Measurements from ENCODE around the gene GNPNAT1.
A peak's percentile ranks its signal among the peaks of the same experiment; 100 is the strongest.

GNPNAT1 gene

DNA sequence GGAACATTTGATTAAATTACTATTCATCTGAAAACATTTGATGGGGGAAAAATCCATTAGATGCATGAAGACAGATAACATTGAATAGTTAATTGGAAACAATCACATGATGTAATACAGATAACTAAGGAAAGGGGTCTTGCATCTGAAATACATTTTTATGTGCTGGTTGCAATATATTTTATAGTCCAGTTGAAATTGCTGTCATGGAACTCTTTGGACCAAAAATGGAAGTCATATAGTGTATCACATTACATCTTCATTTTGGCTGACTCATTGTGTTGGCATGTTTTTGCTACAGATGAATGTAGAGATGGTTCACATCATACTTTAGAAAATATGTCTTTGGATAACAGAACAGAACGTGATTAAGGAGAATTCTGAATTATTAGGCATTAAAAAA is 43.0 kb upstream of the GNPNAT1 start:
- H3K36me3 Mint-ChIP-seq (ENCODE audit: low read depth) = no peaks in the 10 kb centered on the region
- peak overlapping the region; percentile 70 to 95 (median 82) for H3K27ac Mint-ChIP-seq
- H3K4me3 Mint-ChIP-seq = no peak overlapping the region
- H3K9me3 Mint-ChIP-seq = no peaks in the 10 kb centered on the region
- TF ChIP-seq, protein P1, sequence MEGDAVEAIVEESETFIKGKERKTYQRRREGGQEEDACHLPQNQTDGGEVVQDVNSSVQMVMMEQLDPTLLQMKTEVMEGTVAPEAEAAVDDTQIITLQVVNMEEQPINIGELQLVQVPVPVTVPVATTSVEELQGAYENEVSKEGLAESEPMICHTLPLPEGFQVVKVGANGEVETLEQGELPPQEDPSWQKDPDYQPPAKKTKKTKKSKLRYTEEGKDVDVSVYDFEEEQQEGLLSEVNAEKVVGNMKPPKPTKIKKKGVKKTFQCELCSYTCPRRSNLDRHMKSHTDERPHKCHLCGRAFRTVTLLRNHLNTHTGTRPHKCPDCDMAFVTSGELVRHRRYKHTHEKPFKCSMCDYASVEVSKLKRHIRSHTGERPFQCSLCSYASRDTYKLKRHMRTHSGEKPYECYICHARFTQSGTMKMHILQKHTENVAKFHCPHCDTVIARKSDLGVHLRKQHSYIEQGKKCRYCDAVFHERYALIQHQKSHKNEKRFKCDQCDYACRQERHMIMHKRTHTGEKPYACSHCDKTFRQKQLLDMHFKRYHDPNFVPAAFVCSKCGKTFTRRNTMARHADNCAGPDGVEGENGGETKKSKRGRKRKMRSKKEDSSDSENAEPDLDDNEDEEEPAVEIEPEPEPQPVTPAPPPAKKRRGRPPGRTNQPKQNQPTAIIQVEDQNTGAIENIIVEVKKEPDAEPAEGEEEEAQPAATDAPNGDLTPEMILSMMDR (IDR thresholded peaks at IDR 0.05; ENCODE audit: unreplicated experiment in 3 of 3) = no peak
- H3K4me1 Mint-ChIP-seq = peaks cover 31% of the 10 kb centered on the region
- H3K27me3 Mint-ChIP-seq (ENCODE audit: low read depth) = no peaks in the 10 kb centered on the region

DNA sequence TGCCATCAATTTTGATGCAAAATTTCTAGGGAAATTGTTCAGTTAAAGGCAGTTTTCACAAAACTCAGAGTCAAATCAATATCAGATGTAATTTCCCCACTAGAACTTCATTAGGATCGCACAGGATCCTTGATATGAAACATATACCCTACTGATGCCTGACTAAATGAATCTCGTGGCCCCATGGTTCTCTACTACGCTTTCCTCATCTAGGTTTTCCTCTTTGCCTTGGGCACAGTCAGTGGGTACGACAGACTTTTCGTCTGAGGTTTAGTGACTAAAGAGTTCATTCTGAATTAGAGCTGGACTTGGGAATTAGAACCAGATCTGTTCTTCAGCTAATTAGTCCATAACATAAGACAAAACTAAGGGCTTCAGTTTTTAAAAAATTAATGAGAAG is 42.5 kb upstream of the GNPNAT1 start:
- TF ChIP-seq, protein P1 (IDR thresholded peaks at IDR 0.05; ENCODE audit: unreplicated experiment in 3 of 3) = no peak
- H3K36me3 Mint-ChIP-seq (ENCODE audit: low read depth) = no peaks in the 10 kb centered on the region

DNA sequence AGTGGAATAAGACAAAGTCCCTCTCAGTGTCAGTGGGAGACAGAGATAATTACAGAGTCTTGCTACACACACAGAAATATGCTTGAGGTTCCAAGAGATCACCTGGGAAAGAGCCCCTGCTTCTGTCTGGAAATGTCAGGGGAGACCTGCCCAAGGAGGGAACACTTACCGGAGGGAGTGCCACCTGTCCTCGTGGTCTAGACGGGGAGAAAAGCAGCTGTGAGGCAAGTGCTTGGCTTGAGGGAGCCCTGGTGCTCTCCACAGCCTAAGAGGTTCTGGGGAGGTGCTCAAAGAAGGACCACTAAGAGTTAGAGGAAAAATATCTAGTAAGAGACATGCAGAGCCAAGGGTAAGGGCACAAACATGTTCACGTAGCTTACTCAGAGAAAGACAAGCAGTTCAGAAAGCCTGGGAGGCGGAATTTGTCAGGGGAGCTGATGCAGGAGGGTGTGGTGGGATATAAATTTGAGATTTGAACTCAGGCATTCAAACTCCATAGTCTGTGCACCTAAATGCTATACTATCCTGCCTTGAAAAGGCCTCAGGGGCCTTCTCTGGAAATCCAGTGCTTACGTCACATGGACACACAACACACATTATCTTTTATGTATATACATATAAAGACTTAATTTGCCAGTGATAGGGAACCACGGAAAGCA is 38.2 kb upstream of the GNPNAT1 start:
- peaks cover 4% of the 10 kb centered on the region for H3K27me3 Mint-ChIP-seq (ENCODE audit: low read depth)
- TF ChIP-seq, protein P1 (IDR thresholded peaks at IDR 0.05; ENCODE audit: unreplicated experiment in 3 of 3) = no peak
- H3K4me3 Mint-ChIP-seq = no peak overlapping the region
- H3K27ac Mint-ChIP-seq = peak overlapping the region in 1 of 3 experiments; percentile 35
- H3K9me3 Mint-ChIP-seq = no peaks in the 10 kb centered on the region
- no peaks in the 10 kb centered on the region for H3K36me3 Mint-ChIP-seq (ENCODE audit: low read depth)
- H3K4me1 Mint-ChIP-seq = peaks cover 23% of the 10 kb centered on the region

More for the DNA sequence above, 42.5 kb upstream of the GNPNAT1 start:
- H3K4me1 Mint-ChIP-seq = peaks cover 34% of the 10 kb centered on the region
- H3K27me3 Mint-ChIP-seq (ENCODE audit: low read depth) = no peaks in the 10 kb centered on the region
- H3K4me3 Mint-ChIP-seq = no peak overlapping the region
- peak overlapping the region in 2 of 3 experiments; percentile 6 to 55 for H3K27ac Mint-ChIP-seq
- no peaks in the 10 kb centered on the region for H3K9me3 Mint-ChIP-seq

DNA sequence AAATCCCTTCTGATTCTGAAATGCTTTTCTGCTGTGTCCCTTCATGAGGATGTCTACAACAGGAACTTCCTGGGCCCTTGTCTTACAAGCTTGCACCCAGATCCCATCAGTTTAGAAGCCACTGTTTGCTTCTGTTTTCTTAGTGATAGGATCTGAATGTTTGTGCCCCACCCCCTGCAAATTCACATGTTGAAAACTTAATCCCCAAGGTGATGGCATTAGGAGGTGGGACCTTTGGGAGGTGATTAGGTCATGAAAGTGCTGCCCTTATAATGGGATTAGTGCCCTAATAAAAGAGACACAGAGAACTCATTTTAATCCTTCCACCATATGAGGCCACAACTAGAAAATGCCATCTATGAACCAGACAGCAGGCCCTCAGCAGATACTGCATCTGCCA is 36.0 kb upstream of the GNPNAT1 start:
- TF ChIP-seq, protein P1 (IDR thresholded peaks at IDR 0.05; ENCODE audit: unreplicated experiment in 3 of 3) = no peak
- Mint-ChIP-seq H3K36me3 (ENCODE audit: low read depth) (no peaks in the 10 kb centered on the region), H3K27ac (no peak overlapping the region), H3K9me3 (no peaks in the 10 kb centered on the region), H3K27me3 (ENCODE audit: low read depth) (peaks cover 7% of the 10 kb centered on the region), H3K4me3 (no peak overlapping the region), H3K4me1 (peaks cover 16% of the 10 kb centered on the region)

DNA sequence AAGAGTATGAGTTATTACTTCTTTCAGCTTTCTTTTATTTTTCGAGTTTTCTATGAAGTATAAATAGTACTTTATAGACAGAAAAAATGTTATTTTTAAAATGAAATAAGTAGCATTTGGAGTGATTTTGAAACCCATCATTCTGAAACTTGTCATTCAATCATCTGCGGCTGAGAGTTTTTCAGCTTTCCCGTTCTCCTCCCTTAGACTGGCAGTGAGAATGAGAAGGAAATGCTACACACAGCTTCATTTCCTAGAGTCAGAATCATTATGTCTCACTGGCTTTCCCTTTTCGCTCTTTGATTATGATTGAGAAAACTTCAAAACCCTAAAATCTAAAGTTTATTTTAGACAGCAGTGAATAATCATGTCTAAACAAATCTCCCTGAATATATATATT is 33.7 kb upstream of the GNPNAT1 start:
- peaks cover 7% of the 10 kb centered on the region for H3K4me1 Mint-ChIP-seq
- TF ChIP-seq, protein P1 (IDR thresholded peaks at IDR 0.05; ENCODE audit: unreplicated experiment in 3 of 3) = no peak
- no peak overlapping the region for H3K27ac Mint-ChIP-seq
- H3K9me3 Mint-ChIP-seq = no peaks in the 10 kb centered on the region
- H3K36me3 Mint-ChIP-seq (ENCODE audit: low read depth) = no peaks in the 10 kb centered on the region
- H3K4me3 Mint-ChIP-seq = no peak overlapping the region
- H3K27me3 Mint-ChIP-seq (ENCODE audit: low read depth) = peaks cover 7% of the 10 kb centered on the region

DNA sequence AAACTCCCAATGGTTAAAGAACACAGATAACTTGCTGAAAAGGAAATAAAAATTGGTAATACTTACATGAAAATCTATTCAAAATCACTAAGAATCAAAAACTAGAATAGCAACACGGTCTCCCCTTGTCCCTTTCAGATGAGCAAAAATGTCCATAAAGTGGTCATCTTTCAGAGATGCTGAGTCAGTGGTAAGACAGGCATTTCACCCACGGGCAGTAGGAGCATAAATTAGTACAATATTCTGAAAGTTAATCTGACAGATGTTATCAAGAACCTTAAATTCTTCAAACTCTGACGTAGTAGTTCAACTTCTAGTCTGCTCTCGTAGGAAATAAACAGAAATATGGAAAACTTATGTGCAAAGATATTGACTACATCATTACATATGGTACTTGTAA is 33.1 kb upstream of the GNPNAT1 start:
- no peaks in the 10 kb centered on the region for H3K9me3 Mint-ChIP-seq
- no peak overlapping the region for H3K27ac Mint-ChIP-seq
- TF ChIP-seq, protein P1 (IDR thresholded peaks at IDR 0.05; ENCODE audit: unreplicated experiment in 3 of 3) = no peak
- H3K27me3 Mint-ChIP-seq (ENCODE audit: low read depth) = peaks cover 7% of the 10 kb centered on the region
- H3K36me3 Mint-ChIP-seq (ENCODE audit: low read depth) = no peaks in the 10 kb centered on the region
- H3K4me1 Mint-ChIP-seq = peaks cover 3% of the 10 kb centered on the region
- no peak overlapping the region for H3K4me3 Mint-ChIP-seq
